T-helper 1 cell (primary cell): ENCODE data around the gene SNX8.
"Not testable (repeated sequence)": the region's sequence is repeated elsewhere in the genome, so short reads cannot be mapped to it uniquely, and the experiment has no call there.

Experiments
- DNase-seq, 5 donors: peaks; one replicate each; pipeline ENCODE4 v3.0.0-alpha.2; 2012 to 2020

SNX8 gene

DNA sequence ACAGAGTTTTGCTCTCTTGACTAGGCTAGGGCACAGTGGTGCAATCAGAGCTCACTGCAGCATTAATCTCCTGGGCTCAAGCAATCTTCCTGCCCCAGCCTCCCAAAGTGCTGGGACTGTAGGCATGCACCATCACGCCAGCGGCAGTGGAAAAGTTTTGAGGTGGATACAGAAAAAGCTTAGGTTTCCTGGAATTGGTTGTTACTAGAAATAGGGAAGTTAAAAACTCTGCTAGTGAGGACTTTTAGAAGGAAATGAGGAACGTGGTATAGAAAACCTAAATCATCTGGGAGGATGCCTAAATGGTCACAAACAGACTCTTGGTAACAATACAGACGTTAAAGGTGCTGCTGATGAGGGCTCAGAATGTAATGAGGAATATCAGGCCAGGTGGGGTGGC is 10.9 kb upstream of the SNX8 start:
- DNase-seq = no peak

DNA sequence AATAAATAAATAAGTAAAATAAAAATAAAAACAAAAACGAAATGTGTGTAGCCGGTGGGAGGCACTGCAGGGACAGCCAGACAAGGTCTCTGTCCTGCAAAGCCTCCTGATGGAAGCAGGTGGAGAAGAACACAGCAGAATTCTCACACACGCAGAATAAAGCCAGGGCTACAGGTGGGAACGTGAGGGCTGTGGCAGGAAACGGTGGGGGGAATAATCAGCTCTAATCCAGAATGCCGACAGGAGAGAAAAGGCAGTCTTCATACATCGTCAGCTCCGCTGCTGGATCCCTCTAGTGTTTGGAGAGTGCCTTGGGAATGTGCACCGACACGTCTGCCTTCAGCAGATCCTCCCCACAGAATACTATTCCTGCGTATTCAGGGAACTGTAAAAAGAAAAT is 6.8 kb upstream of the SNX8 start:
- no peak for DNase-seq

DNA sequence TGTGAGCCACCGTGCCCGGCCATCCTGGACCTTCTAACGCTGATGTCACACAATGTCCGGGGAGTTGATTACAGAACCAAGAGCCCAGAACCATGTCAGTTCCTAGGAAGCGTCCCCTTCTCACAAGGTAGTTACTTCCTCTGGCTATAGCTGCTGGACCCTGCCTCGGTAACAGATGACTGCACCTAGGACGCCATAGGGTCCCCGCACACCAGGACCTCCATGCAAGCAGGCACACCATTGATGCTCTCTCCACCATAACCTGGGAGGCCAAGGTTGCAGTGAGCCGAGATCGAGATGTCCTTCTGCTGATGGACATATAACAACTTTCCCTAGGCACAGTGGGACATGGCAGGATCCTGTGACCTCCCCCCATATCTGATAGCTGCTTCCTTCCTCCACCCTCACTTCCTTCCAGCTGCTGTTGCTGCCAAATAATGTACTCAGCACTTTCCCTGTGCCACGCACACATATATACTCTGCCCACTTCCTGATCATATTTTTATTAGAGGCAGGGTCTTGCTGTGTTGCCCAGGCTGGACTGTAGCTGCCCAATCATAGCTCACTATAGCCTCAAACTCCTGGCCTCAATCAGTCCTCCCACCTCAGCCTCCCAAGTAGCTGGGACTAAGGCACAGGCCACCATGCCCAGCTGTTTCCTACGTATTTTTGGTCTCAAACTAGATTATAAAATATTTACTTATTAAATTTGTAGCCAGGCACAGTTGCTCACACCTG is 3.5 kb upstream of the SNX8 start:
- no peak for DNase-seq

DNA sequence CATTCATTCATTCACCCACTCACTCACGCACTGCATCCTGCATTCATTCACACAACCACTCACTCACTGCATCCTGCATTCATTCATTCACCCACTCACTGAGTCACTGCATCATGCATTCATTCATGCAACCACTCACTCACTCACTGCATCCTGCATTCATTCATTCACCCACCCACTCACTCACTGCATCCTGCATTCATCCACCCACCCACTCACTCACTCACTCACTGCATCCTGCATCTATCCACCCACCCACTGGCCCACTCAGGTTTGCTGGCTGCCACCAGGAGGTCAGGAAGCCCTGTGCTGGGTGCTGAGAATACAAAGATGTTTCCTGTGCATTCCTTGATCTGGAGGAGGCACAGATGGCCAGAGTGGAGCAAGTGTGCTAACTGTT is 2.3 kb upstream of the SNX8 start:
- no peak for DNase-seq

DNA sequence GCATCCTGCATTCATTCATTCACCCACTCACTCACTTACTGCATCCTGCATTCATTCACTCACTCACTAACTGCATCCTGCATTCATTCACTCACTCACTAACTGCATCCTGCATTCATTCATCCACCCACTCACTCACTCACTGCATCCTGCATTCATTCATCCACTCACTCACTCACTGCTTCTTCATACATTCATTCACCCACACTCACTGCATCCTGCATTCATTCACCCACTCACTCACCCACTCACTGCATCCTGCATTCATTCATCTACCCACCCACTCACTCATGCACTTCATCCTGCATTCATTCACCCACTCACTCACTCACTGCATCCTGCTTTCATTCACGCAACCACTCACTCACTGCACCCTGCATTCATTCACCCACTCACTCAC is 1.5 kb upstream of the SNX8 start:
- DNase-seq = no peak

DNA sequence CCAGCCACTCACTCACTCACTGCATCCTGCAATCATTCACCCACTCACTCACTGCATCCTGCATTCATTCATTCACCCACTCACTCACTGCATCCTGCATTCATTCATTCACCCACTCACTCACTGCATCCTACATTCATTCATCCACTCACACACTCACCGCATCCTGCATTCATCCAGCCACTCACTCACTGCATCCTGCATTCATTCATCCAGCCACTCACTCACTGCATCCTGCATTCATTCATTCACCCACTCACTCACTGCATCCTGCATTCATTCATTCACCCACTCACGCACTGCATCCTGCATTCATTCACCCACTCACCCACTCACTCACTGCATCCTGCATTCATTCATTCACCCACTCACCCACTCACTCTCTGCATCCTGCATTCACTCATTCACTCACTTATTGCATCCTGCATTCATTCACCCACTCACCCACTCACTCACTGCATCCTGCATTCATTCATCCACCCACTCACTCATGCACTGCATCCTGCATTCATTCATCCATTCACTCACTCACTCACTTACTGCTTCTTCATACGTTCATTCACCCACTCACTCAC is 802 bp upstream of the SNX8 start:
- not testable (repeated sequence) for DNase-seq

DNA sequence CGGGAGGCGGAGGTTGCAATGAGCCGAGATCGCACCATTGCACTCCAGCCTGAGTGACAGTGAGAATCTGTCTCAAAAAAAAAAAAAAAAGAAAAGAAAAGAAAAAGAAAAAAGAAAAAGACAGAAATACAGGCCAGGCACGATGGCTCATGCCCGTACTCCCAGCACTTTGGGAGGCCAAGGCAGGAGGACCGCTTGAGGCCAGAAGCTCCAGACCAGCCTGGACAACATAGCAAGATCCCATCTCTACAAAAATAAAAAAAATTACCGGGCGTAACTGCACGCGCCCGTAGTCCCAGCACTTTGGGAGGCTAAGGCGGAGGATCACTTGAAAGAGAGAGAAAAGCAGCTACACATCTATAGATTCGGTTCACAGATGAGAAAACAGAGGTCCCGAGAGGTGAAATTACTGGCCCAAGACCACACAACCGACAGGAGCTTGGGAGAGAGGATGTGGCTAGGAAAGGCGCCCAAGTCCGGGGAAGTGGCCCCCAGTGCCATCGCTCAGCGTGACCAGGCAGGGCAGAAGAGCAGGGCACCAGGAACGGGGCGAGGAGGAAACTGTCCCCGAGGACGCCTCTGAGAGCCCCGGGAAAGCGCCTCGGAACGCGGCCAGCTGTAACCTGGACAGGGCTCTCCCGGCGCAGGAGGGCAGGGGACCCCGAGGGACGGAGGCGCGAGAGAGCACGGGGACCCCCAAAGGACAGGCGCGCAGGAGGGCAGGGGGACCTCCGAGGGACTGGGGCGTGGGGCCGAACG is 612 bp downstream of the SNX8 start:
- peak in 3 of 5 donors; percentile 3 to 29 (median 14) for DNase-seq

DNA sequence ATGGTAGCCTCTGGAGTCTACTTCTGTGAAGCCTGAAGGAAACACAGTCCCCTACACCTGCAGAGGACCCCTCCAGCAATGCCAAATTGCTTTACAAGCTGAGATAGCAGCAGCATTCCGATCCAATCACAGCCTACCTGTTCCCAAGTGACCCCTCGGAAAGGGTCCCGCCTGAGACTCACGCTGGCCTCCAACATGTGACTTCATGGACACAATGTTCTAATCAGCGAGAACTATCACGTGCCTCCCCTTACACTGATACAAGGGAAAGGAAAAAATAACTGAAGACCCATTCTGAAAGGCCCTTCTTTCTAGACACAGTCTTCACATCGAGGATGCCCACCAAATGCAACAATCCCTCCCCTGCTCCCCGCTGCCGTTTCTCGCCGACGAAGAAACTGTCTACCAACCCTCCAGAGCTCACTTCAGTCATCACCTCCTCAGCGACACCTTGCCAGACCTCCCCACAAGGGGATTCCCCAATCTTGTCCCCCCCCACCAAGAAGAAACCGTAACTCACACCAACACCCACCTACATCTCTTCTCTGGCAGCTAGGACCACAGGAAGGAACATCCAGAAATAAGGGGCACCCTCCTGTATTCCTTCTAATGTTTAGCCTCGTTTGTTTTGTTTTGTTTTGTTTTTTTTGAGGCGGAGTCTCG is 1.8 kb downstream of the SNX8 start:
- no peak for DNase-seq

DNA sequence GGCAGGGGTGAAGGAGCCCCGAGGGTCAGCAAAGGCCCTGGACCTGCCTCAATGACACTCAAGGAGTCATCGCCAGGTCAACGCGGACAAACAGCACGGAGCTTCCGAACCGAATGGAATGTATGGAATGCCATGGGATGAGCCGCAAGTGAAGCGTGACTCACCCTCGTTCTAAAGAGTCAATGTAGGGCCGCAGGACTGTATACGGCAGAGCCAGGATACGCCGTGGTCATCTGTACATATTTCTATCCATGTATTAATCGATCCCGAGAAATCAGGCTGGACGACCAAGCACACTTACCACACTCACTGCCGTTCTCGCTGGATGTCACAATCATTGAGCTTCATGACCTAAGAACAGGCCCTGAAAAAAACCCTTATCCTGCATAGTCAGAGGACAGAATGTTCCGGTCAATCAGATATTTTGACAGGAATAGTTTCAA is 4.3 kb downstream of the SNX8 start:
- DNase-seq = no peak

DNA sequence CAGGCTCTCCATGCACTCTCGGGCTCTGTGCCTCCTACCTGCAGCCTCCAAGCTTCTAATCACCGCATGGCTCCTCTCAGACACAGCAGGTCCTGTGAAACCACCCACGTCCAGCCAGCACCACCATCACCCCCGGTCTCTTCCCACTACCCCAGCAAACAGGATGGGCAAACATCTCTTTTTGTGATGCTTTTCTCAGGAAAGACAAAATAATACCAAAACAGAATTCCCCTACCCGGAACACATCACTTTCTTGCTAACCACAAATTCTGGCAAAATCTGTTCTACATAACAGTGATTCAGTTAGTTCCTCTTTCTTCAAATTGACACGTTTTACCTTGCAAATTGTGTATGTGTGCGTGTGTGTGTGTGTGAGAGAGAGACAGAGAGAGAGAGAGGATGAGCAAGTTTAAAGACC is 6.5 kb downstream of the SNX8 start:
- no peak for DNase-seq

DNA sequence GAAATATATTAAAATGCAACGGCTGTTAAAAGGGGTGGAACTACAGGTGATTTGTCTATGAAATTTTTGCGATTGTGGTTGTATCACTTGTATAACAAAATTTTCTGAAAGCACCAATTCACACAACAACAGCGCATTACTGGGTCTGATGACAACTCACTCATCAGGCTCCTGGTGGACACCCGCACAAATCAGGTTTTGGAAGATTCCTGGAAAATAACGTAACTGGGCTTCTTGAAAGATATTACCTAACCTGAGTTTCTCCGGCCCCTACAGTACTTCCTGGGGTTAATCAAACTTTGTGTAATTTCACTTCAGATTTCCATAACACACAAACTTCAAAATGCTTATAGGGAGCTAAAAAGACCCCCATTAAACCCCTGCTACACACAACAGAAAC is 7.6 kb downstream of the SNX8 start:
- DNase-seq = no peak

DNA sequence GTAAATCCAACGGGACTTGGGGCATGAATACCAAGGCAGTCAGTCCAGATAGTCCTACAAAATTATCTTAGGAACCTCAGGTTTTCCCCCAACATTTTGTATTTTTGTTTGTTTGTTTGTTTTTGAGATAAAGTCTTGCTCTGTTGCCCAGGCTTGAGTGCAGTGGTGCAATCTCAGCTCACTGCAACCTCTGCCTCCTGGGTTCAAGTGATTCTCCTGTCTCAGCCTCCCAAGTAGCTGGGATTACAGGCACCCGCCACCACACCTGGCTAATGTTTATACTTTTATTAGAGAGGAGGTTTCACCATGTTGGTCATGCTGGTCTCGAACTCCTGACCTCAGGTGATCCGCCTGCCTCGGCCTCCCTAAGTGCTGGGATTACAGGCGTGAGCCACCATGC is 9.0 kb downstream of the SNX8 start:
- DNase-seq = not testable (repeated sequence)

DNA sequence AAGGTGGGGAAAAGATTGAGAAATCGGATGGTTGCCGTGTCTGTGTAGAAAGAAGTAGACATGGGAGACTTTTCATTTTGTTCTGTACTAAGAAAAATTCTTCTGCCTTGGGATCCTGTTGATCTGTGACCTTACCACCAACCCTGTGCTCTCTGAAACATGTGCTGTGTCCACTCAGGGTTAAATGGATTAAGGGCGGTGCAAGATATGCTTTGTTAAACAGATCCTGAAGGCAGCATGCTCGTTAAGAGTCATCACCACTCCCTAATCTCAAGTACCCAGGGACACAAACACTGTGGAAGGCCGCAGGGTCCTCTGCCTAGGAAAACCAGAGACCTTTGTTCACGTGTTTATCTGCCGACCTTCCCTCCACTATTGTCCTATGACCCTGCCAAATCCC is 10.7 kb downstream of the SNX8 start:
- DNase-seq = not testable (repeated sequence)

DNA sequence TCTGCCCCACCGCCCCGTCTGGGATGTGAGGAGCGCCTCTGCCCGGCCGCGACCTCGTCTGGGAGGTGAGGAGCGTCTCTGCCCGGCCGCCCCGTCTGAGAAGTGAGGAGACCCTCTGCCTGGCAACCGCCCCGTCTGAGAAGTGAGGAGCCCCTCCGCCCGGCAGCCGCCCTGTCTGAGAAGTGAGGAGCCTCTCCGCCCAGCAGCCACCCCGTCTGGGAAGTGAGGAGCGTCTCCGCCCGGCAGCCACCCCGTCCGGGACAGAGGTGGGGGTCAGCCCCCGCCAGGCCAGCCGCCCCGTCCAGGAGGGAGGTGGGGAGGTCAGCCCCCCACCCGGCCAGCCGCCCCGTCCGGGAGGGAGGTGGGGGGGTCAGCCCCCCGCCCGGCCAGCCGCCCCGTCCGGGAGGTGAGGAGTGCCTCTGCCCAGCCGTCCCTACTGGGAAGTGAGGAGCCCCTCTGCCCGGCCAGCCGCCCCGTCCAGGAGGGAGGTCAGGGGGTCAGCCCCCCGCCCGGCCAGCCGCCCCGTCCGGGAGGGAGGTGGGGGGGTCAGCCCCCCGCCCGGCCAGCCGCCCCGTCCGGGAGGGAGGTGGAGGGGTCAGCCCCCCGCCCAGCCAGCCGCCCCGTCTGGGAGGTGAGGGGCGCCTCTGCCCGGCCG is 11.4 kb downstream of the SNX8 start:
- DNase-seq = not testable (repeated sequence)

DNA sequence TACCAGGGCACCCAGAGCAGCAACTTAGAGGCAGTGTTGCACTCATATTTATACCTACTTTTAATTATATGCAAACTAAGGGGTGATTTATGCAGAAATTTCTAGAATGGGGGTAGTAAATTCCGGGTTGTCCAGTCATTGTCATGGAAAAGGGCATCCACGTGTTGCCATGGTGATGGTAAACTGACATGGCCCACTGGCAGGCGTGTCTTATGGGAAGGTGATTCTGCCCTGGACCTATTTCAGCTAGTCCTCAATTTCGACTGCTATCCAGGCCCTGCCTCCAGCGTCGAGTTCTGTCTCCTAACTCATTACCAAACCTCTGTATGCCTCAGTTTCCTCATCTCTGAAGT is 12.8 kb downstream of the SNX8 start:
- DNase-seq = no peak

DNA sequence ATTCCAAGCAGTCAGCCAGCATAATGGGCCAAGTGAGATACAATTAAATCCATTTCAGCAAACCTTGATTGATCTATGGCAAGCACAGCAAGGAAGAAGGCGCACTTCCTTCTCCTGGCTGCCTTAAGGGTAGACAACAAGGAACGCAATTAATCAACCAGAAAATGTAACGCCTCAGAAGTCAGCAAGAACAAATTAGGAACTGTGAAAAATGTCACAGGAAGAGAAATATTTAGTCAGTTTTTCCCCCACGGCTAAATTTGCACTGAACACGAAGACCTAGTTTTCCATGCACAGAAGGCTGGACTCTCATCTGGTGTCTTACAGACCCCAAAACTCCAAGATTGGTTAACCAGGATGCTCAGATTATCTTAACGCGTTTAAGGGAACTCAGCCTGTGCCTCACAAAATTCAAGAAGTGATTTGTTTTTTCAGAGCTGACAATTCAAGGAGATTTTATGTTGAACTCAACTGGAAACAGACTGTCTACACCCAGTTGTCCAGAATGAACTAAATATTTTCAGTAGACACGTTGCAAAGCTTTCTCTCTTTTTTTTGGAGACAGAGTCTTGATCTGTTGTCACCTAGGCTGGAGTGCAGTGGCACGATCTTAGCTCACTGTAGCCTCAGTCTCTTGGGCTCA is 14.2 kb downstream of the SNX8 start:
- no peak for DNase-seq

DNA sequence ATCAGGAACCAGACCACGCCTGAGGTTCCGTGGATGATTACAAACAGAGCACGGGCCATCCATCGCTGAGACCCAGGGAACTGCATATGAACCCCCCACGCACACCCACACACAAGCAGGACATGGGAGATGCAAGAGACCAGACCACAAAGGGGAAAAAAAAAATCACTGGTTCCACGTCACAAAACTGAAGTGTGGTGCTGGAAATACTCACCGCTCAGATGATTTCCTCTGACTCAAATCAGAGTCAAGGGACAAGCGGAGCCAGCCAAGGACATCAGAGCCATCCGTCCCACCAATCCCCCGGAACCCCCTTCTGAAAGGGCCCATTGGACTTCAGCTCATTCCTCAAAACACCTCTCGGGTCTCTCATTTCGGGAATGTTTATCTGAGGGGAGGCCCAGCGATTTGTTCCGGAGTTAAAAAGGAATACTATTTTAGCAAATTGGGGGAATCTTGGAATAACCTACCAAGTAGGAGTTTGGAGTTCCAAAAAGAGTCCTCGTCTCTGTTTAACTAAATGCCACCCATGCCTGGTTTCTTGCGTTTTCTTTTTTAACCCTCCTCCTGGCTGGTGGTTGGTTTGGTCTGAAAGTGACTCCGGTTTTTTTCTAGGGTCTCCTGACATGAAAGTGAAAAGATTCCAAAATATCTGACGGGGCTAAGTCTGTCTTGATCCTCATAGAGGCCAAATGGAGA is 15.0 kb downstream of the SNX8 start:
- DNase-seq = peak in 1 of 5 donors; percentile 57

DNA sequence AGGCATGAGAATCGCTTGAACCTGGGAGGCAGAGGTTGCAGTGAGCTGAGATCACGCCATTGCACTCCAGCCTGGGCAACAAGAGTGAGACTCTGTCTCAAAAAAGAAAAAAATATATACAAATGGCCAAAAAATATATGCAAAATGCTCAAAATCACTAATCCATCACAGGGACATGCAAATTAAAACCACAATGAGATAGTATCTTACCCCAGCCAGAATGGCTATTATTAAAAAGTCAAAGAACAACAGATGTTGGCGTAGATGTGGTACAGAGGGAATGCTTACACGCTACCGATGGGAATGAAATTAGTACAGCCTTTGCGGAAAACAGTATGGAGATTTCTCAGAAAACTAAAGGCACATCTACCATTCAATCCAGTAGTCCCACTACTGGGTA is 17.4 kb downstream of the SNX8 start:
- DNase-seq = no peak

DNA sequence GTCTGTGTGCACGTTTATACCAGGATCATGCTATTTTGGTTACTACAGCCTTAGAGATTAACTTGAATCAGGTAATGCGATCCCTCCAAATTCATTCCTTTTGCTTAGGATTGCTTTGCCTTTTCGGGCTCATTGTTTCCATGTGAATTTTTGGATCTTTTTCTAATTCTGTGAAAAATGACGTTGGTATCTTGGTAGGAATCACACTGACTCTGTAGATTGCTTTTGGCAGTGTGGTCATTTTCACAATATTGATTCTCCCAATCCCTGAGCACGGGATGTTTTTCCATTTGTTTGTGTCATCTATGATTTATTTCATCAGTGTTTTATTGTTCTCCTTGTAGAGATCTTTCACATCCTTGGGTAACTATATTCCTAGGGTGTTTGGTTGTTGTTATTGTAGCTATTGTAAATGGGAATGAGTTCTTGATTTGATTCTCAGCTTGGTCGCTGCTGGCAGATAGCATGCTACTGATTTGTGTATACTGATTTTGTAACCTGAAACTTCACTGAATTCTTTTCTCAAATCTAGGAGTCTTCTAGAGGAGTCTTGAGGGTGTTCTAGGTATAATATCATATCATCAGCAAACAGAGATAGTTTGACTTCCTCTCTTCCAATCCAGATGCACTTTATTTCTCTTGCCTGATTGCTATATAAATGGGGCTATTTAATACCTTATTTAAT is 18.2 kb downstream of the SNX8 start:
- DNase-seq = no peak

DNA sequence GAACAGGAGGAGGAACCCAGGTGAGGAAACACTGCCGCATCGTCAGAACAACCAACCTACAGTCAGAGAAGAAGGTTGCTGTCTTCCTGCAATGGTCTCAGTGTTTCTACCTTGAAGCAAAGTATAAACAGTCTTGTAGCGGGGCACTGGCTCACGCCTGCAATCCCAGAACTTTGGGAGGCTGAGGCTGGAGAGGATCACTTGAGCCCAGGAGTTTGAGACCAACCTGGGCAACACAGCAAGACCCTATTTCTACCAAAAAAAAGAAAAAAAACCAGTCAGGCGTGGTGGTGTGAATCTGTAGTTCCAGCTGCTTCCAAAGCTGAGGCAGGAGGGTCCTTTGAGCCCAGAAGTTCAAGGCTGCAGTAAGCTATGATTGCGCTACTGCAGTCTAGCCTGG is 23.4 kb downstream of the SNX8 start:
- DNase-seq = no peak

DNA sequence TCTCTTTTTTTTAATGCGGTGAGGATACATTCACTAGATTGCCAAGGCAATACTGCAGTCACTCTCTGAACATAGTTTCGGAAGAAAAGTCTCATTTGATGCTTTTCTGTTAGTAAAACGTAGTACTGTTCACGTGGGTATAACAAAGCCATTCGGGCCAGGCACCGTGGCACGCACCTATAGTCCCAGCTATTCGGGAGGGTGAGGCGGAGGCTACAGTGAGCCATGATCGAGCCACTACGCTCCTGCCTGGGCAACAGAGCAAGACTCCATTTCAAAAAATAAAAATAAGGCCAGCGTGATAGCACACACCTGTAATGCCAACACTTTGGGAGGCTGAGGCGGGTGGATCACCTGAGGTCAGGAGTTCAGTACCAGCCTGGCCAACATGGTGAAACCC is 24.6 kb downstream of the SNX8 start:
- no peak for DNase-seq
